Measurements from ENCODE around the gene CFAP74.

Gene CFAP74

DNA sequence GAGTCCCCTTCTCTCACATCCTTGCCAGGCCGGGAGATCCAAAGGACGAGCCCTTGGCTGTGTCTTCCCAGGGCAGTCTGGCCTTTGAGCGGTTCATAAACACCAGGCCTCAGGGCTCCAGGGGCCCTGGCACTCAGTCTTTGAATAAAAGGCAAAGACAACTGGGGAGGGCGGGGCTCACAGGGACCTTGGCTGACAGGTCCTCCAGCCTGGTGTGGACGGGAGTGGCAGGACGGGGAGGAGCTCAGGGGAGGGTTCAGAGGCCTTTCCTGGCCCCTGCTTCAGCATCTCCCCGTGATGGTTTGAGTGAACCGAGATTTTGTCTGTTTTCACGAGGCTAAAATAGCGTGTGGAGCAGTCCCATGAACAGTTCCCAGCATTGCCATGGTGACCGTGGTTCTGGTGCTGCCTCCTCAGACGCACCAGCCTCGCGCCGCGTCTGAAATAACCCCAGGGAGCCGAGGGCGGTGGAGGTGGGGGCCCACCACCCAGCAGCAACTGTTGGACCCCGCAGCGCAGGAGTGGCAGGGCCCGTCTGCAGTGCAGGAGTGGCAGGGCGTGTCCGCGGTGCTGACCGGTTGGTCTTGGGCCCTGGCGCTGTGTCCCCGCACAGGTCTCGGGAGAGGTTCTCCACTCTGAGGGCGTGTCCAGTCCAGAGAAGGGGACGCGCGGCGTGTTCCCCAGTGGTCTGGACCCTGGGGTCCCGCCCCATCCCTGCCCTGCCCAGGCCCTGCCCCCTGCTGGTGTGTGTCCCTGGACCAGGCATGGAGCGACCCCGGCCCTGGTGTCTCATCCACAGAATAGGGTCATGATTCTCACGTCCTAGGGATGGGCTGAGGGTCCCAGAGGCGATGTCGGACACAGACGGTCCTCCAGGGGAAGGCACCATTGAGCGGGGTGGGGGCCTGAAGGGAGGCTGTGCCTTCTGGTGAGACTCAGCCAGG, 39.5 kb upstream of the CFAP74 start:
- DNase-seq, result no peak

DNA sequence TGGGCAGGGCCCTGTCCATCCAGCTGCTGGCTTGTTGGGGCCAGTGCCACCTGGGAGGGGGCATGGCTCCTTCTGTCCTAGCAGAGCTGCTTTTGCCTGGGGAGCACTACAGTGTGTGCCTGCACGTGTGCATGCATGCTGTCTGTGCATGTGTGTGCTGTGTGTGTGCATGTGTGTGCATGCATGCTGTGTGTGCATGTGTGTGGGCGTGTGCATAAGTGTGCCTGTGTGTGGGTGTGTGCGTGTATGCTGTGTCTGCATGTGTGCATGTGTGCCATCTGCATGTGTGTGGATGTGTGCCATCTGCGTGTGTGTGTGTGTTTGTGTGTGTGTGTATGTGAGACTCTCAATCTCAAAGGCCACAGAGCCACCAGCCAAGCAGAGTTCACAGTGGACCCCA, 38.3 kb upstream of the CFAP74 start:
- DNase-seq, result no peak

DNA sequence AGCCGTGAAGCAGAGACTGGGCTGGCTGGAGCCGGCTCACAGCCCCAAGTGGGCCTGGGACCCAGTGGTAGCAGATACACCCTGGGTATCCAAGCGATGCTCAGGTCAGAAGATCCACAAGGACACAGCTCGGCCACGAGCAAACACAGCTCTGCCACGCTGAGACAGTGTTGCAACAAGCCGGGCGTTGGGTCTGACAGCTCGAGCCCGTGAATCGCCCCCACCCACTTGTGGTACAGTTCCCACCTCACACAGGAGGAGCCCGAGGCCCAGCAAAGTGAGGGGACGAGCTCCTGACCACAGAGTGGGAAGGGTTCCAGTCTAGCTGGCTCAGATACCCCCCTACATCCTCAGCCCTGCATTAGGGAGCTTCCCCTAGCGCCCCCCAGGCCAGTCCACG, 37.7 kb upstream of the CFAP74 start:
- DNase-seq, result no peak

DNA sequence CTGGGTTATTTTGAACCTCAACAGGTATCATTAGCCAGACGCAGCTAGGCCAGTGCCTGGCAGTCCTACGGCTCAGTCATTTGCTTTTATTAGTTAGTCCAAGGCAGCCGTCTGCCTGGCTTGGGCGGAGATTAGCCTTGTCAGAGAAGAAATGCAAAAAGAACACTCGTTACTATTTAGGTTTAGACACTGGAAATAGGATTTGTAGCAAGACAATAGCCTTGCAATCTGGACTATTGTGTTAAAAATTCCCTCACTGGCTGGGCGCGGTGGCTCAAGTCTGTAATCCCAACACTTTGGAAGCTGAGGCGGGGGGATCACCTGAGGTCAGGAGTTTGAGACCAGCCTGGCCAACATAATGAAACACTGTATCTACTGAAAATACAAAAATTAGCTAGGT, 35.7 kb upstream of the CFAP74 start:
- DNase-seq, result no peak

DNA sequence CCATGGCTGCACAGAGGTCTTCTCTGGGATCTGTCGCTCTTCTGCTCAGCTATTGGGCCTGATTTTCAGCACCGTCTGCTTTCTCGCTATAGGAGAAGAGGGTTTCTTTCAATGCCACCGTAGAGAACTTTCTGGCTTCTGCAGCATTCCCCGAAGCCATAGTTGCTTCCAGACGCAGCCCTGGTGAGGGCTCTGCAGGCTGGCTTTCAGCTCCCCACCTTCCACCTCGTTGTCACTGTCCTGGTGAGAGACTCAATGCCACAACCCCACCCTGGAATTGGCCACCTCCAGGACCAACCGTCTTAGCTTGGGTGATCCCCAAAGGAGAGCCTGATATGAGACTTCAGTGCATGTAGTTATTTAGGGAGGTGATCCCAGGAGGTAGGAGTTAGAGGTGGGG, 34.6 kb upstream of the CFAP74 start:
- no peak for DNase-seq

DNA sequence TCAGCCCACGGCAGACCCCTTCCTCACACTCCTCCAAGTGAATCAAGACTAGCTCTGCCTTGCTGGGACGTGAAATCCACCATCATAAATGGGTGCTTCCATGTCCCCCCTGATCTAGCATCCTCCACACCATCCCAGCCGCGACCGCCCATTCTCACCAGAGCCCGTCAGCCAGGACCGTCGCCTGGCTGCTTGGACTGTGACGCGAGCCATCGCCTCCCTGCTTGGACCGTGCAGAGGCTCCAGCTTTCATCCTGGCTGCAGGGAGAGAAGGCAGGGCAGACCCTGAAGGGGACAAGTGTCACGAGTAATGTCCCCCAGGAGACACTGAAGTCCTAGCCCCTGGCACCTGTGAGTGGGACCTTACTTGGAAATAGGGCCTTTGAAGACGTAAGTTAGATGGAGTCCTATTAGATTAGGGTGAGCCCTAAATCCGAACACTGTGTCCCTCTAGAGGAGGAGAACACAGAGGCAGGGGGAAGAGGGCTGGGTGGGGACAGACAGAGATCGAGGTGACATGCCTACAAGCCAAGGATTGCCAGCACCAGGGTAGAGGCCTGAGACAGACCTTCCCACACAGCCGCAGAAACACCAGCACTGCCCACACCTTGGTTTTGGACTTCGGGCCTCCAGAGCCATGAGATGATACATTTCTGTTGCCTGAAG, 33.9 kb upstream of the CFAP74 start:
- no peak for DNase-seq

DNA sequence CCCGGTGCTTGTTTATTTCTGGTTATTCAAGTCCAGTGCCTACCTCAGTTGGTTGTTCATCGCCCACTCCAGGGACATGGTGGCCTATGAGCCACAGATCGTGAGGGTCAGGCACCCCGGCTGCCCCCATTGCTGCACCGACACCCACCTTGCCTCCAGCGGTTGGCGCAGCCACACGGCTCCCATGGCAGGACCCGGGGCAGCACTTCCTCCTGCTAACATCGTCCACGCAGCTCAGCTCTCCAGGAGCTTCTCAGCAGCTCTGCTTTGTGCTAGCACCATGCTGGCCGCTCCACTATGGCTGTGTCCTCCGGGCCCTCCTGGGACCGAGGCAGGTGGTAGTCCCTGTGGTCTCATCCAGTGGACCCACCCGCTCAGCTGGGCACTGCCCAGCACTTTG, 32.7 kb upstream of the CFAP74 start:
- DNase-seq, result no peak

DNA sequence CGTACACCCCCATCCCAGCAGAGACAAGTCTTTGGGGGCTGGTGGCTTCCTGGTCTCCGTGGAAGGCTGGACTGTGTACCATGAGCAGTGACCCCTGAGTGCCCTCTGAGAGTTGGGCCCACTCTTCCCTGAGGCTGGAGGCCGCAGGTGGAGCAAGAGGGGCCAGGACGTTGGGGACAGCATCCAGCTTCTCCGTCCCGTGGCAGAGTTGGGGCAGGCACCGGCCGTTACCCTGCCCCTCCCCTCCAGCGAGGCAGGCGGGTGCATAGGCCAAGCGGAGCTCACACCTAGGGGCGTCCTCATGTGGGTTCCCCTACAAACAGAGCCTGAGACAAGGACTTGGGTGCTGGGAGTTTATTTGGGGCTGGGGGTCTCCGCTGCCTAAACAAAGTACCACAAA, 29.6 kb upstream of the CFAP74 start:
- no peak for DNase-seq

DNA sequence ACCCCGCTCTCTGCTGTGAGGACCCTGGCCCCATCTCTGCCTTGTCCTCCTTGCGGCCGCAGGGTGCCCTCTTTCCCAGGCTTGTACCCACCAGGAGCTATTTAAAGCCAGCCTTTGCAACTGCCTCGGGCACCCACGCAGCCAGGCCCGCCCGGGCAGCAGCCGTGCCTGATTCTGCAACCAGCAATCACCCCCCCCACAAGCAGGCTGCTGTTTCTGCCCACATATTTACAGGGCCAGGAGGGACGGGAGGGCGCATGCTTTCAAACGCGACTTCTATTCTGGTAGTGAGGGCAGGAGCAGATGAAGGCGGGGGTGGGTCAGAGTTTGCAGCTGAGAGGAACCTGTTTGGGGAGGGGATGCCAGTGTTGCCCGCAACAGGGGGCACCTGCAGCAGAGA, 29.2 kb upstream of the CFAP74 start:
- no peak for DNase-seq

DNA sequence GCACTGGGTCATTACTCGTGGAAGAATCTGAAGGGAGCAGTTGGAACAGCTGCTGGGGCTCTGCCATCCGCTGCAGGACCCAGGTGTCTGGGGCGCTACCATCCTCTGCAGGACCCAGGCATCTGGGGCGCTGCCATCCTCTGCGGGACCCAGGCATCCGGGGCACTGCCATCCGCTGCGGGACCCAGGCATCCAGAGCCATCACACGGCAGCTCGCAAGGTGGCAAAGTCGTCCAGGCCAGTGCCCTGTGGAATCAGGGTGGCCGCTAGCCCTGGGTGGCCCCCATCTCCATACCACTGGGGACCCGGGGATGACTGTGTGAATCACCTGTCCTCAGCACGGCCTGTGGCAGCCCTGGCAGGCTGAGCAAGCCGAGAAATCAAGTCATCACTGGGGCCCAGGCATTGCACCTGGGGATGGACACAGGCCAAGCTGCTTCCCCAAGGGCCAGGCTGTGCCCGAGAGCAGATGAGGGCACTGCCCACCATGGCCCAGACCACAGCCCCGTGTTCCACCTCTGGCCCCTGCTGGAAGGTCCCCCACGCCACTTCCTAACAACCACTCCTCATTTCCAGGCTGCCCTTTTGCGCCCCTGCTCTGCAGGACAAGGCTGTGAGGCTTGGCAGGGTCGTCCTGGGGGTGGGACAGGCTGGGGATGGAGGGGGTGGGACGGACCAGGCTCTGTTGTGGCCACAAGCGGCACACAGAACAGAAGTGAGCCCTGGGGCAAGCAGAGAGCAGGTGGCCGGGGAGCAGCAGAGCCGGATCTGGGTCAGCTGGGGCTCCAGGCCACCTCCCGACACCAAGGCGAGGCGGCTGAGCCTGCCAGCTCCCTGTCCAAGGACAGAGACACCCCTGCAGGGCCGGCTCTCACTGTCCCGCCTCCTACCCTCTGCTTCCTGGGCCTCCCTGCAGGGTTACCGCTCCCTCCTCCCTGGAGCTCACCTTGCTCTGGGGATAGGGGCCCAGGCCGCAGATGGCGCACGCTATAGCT, 28.3 kb upstream of the CFAP74 start:
- DNase-seq, result no peak

DNA sequence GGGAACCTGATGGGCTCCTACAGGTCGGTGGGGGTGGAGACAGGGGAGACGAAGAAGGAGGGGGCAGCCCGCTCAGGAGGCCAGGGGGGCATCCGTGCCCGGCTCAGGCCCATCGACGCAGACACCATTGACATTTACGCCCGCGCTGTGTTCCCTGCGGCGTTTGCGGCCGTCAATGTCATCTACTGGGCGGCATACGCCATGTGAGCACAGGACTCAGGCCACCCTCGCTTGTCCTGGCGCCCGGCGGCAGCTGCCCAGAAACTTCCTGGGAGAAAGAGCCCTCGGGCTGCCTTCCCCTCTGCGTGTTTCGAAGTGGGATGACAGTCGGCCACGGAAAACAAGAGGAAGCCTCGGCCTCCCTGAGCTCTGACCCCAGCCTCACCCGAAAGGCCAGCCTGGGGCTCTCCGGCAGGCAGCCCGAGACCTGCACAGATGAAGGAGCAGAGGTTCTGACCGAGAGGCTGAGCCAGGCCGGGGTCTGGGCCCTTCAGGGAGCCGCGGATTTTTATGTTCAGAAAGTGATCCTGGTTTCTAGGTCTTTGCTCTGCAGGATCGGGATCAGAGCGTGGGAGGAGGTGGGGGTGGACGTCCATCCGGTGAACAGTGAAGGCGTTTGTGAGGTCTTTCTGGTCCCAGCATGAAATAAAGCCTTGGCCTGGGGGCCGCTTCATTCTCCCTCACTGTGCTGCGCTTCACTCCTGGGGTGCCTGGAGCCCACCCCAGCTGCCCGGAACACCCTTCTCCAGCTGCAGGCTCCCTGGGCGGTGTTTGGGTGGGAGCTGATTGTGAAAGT, 26.7 kb upstream of the CFAP74 start:
- no peak for DNase-seq

DNA sequence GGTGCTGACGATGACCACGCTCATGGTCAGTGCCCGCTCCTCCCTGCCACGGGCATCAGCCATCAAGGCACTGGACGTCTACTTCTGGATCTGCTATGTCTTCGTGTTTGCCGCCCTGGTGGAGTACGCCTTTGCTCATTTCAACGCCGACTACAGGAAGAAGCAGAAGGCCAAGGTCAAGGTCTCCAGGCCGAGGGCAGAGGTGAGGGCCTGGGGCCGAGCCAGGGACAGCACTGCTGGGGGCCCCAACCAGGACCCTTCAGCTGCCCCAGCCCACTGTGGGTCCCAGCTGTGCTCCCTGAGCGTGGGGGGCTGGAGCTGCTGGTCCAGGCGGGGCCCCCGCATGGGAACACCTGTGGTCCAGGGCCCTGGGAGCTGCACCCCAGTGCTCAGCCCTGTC, 26.0 kb upstream of the CFAP74 start:
- DNase-seq, result no peak

DNA sequence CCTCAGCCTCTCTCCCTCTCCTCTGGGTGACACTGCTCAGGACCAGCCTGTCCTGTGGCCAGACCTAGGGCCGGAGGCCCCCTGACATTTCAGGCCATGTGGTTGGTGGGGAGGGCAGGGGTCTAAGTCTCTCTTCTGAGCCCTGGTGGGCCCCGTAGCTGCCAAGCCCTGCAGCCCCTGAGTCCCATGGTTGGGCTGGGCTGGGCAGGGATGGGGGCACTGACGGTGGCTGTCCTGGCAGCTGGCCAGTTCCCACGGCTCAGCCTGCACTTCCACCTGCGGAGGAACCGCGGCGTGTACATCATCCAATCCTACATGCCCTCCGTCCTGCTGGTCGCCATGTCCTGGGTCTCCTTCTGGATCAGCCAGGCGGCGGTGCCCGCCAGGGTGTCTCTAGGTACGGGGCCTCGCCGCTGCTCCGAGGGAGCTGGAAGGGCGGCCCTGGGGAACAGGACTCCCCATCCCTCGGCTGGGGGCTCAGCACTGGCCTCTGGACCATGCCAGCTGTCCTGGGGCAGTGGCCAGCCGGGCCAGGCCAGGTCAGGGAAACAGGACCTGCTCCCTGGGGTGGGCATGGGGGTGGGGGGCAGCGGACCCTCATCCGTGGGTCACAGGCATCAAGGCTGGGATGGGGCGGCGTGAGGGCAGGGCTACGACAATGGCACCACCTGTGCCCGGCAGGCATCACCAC, 25.4 kb upstream of the CFAP74 start:
- DNase-seq, result no peak

DNA sequence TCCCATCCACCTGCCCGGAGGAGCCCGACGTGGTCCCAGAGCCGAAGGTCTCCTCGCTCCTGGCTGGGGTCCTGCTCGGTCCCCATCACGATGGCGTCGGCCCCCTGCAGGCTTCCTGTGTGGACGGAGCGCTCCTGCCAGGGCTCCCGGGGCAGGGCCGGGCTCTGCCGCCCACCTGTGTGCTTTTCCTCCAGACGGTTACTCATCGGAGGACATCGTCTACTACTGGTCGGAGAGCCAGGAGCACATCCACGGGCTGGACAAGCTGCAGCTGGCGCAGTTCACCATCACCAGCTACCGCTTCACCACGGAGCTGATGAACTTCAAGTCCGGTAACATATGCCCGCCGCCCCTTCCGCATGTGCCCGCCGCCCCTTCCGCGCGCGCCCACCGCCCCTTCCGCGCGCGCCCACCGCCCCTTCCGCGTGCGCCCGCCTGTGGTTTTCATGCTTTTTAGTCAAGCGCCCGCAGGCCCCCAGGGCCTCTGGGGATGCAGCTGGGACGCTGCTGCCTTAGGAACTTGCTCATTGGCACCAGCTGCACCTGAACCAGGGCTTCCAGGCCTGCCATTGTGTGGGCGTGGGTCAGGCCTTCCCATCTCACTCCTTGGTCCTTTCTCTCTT, 24.5 kb upstream of the CFAP74 start:
- no peak for DNase-seq

DNA sequence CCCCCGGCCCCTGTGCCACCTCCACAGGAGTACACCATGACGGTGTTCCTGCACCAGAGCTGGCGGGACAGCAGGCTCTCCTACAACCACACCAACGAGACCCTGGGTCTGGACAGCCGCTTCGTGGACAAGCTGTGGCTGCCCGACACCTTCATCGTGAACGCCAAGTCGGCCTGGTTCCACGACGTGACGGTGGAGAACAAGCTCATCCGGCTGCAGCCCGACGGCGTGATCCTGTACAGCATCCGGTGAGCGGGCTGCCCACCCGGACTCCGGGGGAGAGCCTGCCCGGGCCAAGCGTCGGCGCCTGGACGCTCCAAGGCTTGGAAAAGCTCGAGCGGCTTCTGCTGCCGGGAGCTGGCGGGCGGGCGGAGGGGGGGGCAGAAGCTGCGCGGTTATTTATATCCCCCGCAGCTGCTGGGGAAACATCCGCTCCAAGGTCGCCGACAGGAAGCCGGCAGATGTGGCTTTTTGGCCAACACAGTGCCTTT, 21.9 kb upstream of the CFAP74 start:
- no peak for DNase-seq

DNA sequence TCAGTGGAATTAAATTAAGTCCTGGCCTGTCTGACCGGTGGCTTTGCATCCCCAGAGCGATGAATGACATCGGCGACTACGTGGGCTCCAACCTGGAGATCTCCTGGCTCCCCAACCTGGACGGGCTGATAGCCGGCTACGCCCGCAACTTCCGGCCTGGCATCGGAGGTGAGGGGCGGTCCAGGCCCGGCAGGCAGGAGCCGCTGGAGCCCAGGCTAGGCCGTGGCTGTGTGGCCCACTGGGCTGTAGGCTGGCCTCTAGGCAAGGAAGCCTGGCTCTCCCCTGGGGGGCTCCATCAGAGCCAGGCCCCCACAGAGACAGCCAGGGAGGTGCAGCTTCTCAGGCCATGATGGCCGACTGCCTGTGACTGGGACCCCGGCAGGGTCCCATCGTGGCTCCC, 21.3 kb upstream of the CFAP74 start:
- no peak for DNase-seq

DNA sequence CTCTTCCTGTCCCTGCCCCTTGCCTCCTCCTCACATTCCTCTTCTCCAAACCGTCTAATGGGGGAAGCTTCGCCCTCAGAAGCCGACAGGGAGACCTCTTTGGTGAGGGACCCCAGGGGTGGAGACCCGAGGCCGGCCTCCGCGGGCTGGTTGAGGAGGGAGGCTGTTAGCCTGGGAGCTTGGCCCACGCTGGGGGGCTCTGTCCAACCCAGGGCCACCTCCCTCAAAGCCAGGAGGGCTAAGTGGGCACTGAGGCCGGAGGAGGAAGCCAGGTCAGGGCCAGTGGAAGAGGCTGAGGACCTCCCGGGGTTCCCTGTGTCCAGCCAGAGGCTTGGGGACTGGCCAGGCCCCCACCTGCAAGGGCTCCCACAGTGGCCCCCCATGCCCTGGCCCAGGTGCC, 20.9 kb upstream of the CFAP74 start:
- no peak for DNase-seq

DNA sequence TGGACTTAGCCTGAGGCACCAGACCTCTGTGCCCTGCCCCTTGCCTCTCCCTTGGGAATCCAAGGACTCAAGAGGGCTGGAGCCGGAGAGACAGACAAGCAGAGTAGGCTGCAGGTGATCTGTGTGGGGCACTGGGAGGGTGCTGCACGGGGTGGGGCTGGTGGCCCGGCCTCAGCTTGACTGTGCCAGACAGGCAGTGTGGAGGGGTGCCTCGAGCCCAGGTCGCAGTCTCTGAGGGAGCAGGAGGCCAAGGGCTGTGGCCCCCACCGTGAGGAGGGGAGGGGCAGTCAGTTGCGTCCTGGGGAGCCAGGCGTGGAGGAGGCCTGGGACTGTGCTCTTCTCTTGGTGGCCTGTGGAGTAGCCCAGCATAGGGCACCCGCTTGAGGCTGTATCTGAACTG, 19.6 kb upstream of the CFAP74 start:
- DNase-seq, result no peak

DNA sequence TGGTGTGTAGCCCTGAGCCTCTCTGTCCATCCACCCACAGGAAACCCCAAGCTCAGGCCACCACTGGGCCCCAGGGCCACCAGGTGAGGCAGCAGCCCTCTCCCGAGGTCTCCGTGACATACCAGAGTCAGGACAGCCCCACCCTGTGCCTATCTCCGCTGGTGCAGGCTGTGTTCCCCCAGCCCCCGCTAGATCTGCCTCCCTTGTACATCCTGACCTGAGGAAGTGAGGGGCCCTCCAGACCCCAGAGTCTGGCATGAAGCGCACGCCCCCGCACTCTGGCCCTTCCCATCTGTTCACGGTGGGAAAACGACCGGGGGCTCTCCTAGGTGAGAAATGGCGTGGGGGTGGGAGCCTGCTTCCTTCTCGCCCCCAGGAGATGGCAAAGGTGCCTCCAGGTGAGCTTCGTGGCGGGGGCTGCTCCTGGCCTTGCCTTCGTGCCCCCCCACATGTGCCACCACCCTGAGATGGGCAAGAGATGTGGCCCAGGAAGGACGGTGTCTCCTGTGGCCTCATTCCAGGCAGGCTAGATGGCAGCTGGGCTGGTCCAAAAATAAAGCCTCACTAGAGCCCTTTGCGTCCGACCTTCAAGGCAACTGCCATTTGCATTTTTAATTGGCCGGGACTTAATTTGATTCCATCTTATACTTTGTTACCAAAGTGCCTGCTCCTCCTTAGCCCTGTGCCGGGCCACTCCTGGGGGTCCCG, 18.6 kb upstream of the CFAP74 start:
- no peak for DNase-seq

DNA sequence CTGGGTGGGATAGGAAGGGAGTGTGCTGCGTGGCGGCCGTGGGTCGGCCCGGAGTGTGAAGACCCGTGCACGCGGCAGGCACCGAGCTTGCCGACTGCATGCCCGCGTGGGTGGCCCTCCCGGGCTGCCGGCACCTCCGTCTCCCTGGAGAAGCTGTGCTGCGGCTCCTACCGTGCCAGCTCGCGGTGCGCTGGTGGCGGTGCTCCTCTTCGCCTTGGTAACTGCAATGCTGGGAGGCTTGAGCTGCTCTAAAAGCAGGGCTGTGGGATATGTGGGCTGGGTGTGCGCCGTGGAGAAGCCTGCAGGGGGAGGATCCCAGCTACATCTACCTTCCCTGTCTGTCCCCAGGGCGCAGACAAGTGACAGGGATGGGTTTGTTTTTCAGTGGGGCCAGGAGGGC, 18.0 kb upstream of the CFAP74 start:
- no peak for DNase-seq

DNA sequence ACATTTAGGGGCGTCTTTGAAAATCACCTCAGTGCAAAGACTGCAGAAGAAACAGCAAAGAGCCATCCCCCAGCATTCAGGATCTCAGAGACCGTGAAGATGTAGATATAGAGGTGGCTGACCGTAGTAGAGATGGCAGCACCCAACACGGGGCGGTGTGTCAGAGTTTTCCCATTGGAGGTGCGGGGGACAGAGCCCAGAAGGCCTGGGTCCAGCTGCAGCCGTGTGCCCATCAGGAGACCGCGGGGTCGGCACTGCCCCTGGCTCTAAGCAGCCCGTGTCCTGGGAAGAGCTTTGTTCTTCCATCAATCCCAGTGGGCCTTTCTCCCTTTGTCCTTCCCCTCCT, 16.7 kb upstream of the CFAP74 start:
- DNase-seq, result no peak

Data from activated T-cell treated with anti-CD3 and anti-CD28 coated beads, Interleukin-2, amount 50 U/mL, for 48 hours (primary cell).